IPS-18a (cell line): Measurements from ENCODE around the gene RCAN2.

Experiments
- H3K27ac ChIP-seq: one replicate; pipeline ENCODE4 v1.5.1; 2013; ENCODE audit warnings: low read length
- H3K27me3 ChIP-seq: one replicate; pipeline ENCODE4 v1.6.1; 2013; ENCODE audit warnings: mild to moderate bottlenecking, low read length; ENCODE audit not compliant: control insufficient read depth, insufficient read depth
- H3K36me3 ChIP-seq: one replicate; pipeline ENCODE4 v1.6.1; 2013; ENCODE audit warnings: low read depth, low read length; ENCODE audit not compliant: control insufficient read depth
- H3K4me1 ChIP-seq: one replicate; pipeline ENCODE4 v1.6.1; 2013; ENCODE audit warnings: low read depth, low read length; ENCODE audit not compliant: control insufficient read depth
- H3K4me3 ChIP-seq: one replicate; pipeline ENCODE4 v1.5.1; 2013; ENCODE audit warnings: low read length
- H3K9ac ChIP-seq: one replicate; pipeline ENCODE4 v1.6.1; 2013; ENCODE audit warnings: mild to moderate bottlenecking, low read length, moderate library complexity
- H3K9me3 ChIP-seq: one replicate; pipeline ENCODE4 v1.6.1; 2013; ENCODE audit warnings: low read depth, low read length; ENCODE audit not compliant: control insufficient read depth

The RCAN2 gene

GRCh38 chr6:46491201-46491627 is at the start of gene RCAN2:
TSS of gene RCAN2 (minus strand) at chr6:46491449.
- Histone ChIP-seq H3K4me1 (peaks cover 22% of the 10 kb centered on the region), H3K27me3 (peaks cover 38% of the 10 kb centered on the region), H3K27ac (no peak within 1 kb of the TSS), H3K9me3 (no peaks in the 10 kb centered on the region), H3K4me3 (peak within 1 kb of the TSS; percentile 86), H3K36me3 (no peaks in the 10 kb centered on the region), H3K9ac (peak within 1 kb of the TSS; percentile 48)

GRCh38 chr6:46539866-46540265 is 48.6 kb upstream of the RCAN2 start:
- no peak overlapping the region for H3K27ac ChIP-seq
- no peak overlapping the region for H3K4me3 ChIP-seq
- H3K27me3 ChIP-seq, result no peaks in the 10 kb centered on the region
- H3K36me3 ChIP-seq, result no peaks in the 10 kb centered on the region
- H3K9me3 ChIP-seq, result no peaks in the 10 kb centered on the region
- no peak overlapping the region for H3K9ac ChIP-seq
- no peaks in the 10 kb centered on the region for H3K4me1 ChIP-seq

- Histone ChIP-seq H3K9ac (no peak overlapping the region), H3K36me3 (no peaks in the 10 kb centered on the region), H3K4me1 (no peaks in the 10 kb centered on the region), H3K27me3 (no peaks in the 10 kb centered on the region), H3K27ac (no peak overlapping the region), H3K9me3 (no peaks in the 10 kb centered on the region), H3K4me3 (no peak overlapping the region)
Measured at GRCh38 chr6:46538800-46539480, 47.7 kb upstream of the RCAN2 start.

GRCh38 chr6:46530896-46531295 is 39.6 kb upstream of the RCAN2 start:
- no peak overlapping the region for H3K27ac ChIP-seq

GRCh38 chr6:46528961-46529750 is 37.9 kb upstream of the RCAN2 start:
- no peak overlapping the region for H3K9ac ChIP-seq
- no peaks in the 10 kb centered on the region for H3K27me3 ChIP-seq

More at GRCh38 chr6:46530896-46531295, 39.6 kb upstream of the RCAN2 start:
- H3K4me1 ChIP-seq, result peaks cover 5% of the 10 kb centered on the region
- no peaks in the 10 kb centered on the region for H3K9me3 ChIP-seq
- H3K4me3 ChIP-seq, result no peak overlapping the region
- H3K27me3 ChIP-seq, result no peaks in the 10 kb centered on the region
- no peaks in the 10 kb centered on the region for H3K36me3 ChIP-seq
- no peak overlapping the region for H3K9ac ChIP-seq

GRCh38 chr6:46526607-46527006 is 35.4 kb upstream of the RCAN2 start:
- no peaks in the 10 kb centered on the region for H3K27me3 ChIP-seq
- H3K9ac ChIP-seq, result no peak overlapping the region
- no peak overlapping the region for H3K27ac ChIP-seq
- peaks cover 5% of the 10 kb centered on the region for H3K4me1 ChIP-seq
- no peak overlapping the region for H3K4me3 ChIP-seq
- H3K36me3 ChIP-seq, result no peaks in the 10 kb centered on the region
- H3K9me3 ChIP-seq, result no peaks in the 10 kb centered on the region

More at GRCh38 chr6:46528961-46529750, 37.9 kb upstream of the RCAN2 start:
- H3K4me1 ChIP-seq, result peaks cover 5% of the 10 kb centered on the region
- H3K36me3 ChIP-seq, result no peaks in the 10 kb centered on the region
- H3K4me3 ChIP-seq, result no peak overlapping the region
- no peaks in the 10 kb centered on the region for H3K9me3 ChIP-seq
- H3K27ac ChIP-seq, result no peak overlapping the region

- H3K27ac ChIP-seq, result no peak overlapping the region
Measured at GRCh38 chr6:46525583-46525982, 34.3 kb upstream of the RCAN2 start.

GRCh38 chr6:46521464-46521971 is 30.3 kb upstream of the RCAN2 start:
- Histone ChIP-seq H3K4me3 (no peak overlapping the region), H3K36me3 (no peaks in the 10 kb centered on the region), H3K9me3 (no peaks in the 10 kb centered on the region), H3K27ac (no peak overlapping the region), H3K9ac (no peak overlapping the region), H3K4me1 (no peaks in the 10 kb centered on the region), H3K27me3 (no peaks in the 10 kb centered on the region)

More at GRCh38 chr6:46525583-46525982, 34.3 kb upstream of the RCAN2 start:
- H3K4me3 ChIP-seq, result no peak overlapping the region
- no peaks in the 10 kb centered on the region for H3K9me3 ChIP-seq
- no peaks in the 10 kb centered on the region for H3K27me3 ChIP-seq
- no peaks in the 10 kb centered on the region for H3K36me3 ChIP-seq
- H3K9ac ChIP-seq, result no peak overlapping the region
- peaks cover 5% of the 10 kb centered on the region for H3K4me1 ChIP-seq

GRCh38 chr6:46517202-46517601 is 26.0 kb upstream of the RCAN2 start:
- no peak overlapping the region for H3K27ac ChIP-seq
- H3K9ac ChIP-seq, result no peak overlapping the region
- H3K9me3 ChIP-seq, result no peaks in the 10 kb centered on the region
- H3K36me3 ChIP-seq, result no peaks in the 10 kb centered on the region
- no peaks in the 10 kb centered on the region for H3K27me3 ChIP-seq
- no peaks in the 10 kb centered on the region for H3K4me1 ChIP-seq
- no peak overlapping the region for H3K4me3 ChIP-seq

- no peak overlapping the region for H3K27ac ChIP-seq
- no peaks in the 10 kb centered on the region for H3K4me1 ChIP-seq
- no peaks in the 10 kb centered on the region for H3K27me3 ChIP-seq
- no peak overlapping the region for H3K9ac ChIP-seq
- no peaks in the 10 kb centered on the region for H3K36me3 ChIP-seq
- H3K4me3 ChIP-seq, result no peak overlapping the region
- H3K9me3 ChIP-seq, result no peaks in the 10 kb centered on the region
Measured at GRCh38 chr6:46513533-46513932, 22.3 kb upstream of the RCAN2 start.

- H3K4me3 ChIP-seq, result no peak overlapping the region
- H3K27me3 ChIP-seq, result no peaks in the 10 kb centered on the region
- H3K9me3 ChIP-seq, result no peaks in the 10 kb centered on the region
- H3K9ac ChIP-seq, result no peak overlapping the region
- H3K4me1 ChIP-seq, result no peaks in the 10 kb centered on the region
- H3K36me3 ChIP-seq, result no peaks in the 10 kb centered on the region
- H3K27ac ChIP-seq, result no peak overlapping the region
Measured at GRCh38 chr6:46511320-46511719, 20.1 kb upstream of the RCAN2 start.
